NCI-H510A (cell line): Measurements from ENCODE around the gene DGKH.

Source experiments
- DNase-seq: peaks from one replicate; lab custom pipeline; 2025; lab: John Stamatoyannopoulos, UW

Gene DGKH

DNA sequence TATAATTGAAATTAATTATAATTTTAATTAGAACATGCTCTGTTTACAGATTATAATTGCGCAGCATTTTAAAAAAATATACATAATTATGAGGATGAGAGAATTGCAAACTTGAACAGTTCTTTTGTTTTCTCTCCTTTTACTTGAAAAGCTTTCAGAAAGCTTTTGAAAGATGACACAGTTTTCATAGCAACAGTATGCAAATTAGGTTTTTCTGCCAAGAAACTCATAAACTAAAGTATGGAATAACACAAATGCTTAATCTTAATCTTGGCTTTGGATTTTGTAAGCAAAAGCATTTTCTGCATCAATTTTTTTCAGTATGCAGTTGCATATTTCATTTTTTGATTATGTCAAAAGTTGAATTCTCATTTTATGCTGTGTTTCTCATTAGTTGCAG is 190.7 kb downstream of the DGKH start:
- no peak for DNase-seq

GRCh38 chr13:42239644-42240043 is 191.2 kb downstream of the DGKH start:
- no peak for DNase-seq

GRCh38 chr13:42246541-42246940 is 198.1 kb downstream of the DGKH start:
- DNase-seq = no peak

- no peak for DNase-seq
Observed at GRCh38 chr13:42247883-42248282, 199.4 kb downstream of the DGKH start.

GRCh38 chr13:42255886-42256285 is 207.4 kb downstream of the DGKH start:
- DNase-seq = no peak

- DNase-seq = no peak
Observed at GRCh38 chr13:42258747-42259146, 210.3 kb downstream of the DGKH start.

GRCh38 chr13:42259515-42259914 is 211.1 kb downstream of the DGKH start:
- no peak for DNase-seq

- no peak for DNase-seq
Observed at GRCh38 chr13:42260903-42261654, 212.6 kb downstream of the DGKH start.

DNA sequence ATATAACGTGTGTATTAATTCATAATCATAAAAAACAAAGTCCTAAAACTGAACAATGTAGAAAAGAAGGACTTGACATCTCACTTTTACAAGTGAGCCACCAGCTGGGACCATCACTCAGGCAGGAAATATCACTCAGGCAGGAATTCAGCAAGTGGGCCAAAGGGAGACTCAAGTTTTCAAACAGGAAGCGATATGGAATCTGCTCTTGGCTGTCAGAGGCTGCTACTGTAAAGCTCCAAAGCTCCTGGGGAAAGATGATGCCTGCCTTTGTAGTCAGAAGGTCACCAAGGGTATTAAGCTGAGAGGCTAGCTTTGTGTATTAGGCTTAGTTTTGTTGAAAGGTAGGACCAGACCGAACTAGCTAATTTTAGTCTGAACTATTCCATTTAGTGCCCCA is 218.0 kb downstream of the DGKH start:
- DNase-seq = no peak

GRCh38 chr13:42270160-42270856 is 221.9 kb downstream of the DGKH start:
- no peak for DNase-seq

GRCh38 chr13:42270857-42271215 is 222.4 kb downstream of the DGKH start:
- DNase-seq = no peak

GRCh38 chr13:42271337-42272114 is 223.1 kb downstream of the DGKH start:
- DNase-seq = peak; percentile 45

GRCh38 chr13:42272115-42272803 is 223.8 kb downstream of the DGKH start, which contains the start of gene AKAP11:
AKAP11 (plus strand) TSS chr13:42272152; CDS start chr13:42286349, 14,197 bp downstream.
- no peak for DNase-seq

- DNase-seq = no peak
Observed at GRCh38 chr13:42272804-42273175, 224.3 kb downstream of the DGKH start.

DNA sequence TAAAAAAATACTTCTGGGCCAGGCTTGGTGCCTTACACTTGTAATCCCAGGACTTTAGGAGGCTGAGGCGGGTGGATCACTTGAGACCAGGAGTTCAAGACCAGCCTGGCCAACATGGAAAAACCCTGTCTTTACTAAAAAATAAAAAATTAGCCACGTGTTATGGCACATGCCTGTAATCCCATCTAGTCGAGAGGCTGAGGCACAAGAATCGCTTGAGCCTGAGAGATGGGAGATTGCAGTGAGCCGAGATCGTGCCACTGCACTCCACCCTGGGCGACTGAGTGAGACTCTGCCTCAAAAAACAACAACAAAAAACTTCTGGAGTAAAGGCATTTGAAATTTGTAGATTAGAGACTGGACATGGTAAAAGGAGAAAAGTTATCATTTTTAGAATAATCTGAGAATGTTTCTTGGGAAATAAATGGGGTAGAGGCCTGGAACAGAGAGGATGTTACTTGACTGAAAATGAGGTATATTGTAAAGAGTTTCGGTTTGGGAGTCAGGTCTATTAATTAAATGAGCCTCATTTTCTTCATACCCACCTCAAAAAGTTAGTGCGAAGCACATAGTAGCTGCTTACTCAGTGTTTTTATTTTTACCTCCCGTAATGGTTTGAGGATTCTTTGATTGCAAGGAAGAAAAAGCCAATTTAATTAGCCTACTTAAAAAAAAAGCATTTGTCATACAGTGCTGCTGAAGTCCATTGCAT is 226.1 kb downstream of the DGKH start:
- DNase-seq = no peak

DNA sequence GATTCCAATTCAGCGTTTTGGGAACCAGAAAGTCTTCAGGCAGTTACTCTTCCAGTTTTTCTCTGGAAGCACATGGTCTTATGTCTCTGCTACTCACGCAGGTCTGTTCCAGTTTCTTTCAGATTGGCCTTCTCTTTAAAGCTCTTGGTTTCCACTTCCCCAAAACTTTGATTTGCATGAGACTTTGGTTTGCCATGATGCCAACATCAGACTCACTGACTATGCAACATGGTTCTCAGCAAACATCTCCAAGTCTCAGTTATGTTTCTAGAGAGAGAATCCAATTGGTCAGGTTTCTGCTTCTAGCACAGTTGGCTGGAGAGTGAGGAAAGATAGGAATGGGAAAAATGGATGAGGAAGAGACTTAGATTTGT is 226.6 kb downstream of the DGKH start:
- DNase-seq = no peak

DNA sequence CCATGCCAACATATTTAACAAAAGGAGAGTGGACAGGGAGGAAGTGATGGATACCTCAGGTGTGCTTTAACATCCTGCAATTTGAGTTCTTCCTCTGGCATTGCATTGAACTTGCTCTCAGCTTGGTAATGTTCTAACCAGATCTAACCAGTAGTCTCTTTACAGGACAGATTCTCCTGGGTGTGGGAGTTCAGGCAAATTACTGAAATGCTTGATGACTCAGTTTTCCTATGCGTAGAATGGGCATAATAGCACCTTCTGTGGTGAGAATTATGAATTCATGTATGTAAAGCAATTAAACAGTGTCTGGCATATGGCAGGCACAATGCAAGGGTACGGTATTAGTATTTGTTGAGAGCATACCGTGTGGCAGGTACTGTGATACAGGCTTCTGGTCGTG is 227.1 kb downstream of the DGKH start:
- DNase-seq = no peak

DNA sequence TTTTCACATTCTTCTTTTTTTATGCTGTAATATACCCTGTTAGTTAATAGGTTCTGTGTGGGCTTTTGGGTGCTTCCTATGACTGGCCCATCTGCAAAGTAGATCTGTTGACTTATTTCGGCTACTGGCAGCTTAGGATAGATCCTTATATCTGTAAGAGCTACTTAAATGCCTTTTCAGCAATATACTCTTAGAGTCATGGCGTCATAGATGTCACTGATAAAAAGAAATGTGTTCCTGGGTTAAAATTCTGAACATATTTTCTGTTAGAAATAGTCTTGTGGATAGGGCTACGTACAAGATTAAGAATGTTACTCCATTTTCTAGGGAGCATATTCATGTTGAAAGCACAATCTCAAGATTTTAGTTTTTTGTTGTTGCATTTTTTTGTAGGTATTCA is 228.2 kb downstream of the DGKH start:
- DNase-seq = no peak

DNA sequence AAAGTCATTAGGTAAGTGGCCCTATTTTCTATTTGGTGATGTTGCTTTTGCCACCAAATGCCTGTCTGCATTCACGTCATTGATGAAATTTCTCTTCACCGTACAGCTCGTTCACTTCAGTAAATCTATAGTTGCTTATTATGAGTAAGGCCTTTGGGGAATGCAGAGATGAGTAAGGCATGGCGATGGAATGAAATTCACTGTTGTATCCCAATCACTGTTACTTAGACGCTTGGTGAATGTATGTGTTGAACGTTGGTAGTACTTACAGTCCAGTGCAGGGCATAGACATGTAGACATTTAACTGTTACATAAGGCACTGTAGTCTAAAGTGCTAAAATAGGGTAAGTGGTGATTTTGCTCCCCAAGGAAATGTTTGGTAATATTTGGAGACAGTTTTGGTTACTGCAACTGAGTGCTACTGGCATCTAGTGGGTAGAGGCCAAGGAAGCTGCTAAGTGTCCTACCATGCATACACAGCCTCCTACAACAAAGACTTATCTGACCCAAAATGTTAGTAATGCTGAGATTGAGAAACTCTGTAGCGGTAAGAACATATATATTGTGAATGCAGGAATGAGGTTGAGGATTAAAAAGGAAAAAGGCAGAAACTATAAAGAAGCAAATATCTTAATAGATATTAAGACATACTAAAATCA is 229.3 kb downstream of the DGKH start:
- no peak for DNase-seq

DNA sequence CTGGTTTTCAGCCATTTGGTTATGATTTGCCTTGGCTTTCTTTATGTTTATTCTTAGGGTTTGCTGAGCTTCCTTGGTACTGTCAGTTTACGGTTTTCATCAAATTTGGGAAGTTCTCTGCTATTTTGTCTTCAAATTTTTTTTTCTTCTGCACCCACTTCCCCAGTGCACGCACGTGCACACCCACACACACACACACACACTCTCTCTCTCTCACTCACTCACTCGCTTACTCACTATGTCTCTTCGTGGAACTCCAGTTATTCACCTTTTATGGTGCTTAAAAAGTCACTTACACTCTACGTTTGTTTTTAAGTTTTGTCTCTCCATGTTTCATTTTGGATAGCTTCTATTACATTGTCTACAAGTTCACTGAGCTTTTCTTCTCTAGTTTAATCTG is 230.6 kb downstream of the DGKH start:
- DNase-seq = no peak

GRCh38 chr13:42279986-42280385 is 231.5 kb downstream of the DGKH start:
- no peak for DNase-seq
